Mononuclear cell (primary cell): ENCODE data around the gene C8A. TPM values are rescaled to one million over a fixed set of nuclear protein-coding genes. Genes with fewer than 3 reads are reported as not detected.

Experiments used
- H3K27me3 ChIP-seq: 2 replicates; pipeline ENCODE4 v1.6.0; 2011; ENCODE audit warnings: low read length, control low read depth; ENCODE audit not compliant: insufficient read depth
- H3K4me1 ChIP-seq: 2 replicates; pipeline ENCODE4 v1.5.1; 2011; ENCODE audit warnings: mild to moderate bottlenecking, low read length, control low read depth; ENCODE audit not compliant: insufficient read depth
- H3K4me3 ChIP-seq: 2 replicates; pipeline ENCODE4 v1.5.1; 2011; ENCODE audit warnings: mild to moderate bottlenecking, low read length, moderate library complexity
- H3K9me3 ChIP-seq: 2 replicates; pipeline ENCODE4 v1.5.1; 2011; ENCODE audit warnings: low read depth, mild to moderate bottlenecking, control low read depth, low read length
- total RNA-seq: library from RNA; depleted of rRNA; stranded (reverse); fragments of >200 nt; gene quantifications from one replicate; pipeline ENCODE4 v1.2.3, GENCODE V29; 2012

C8A gene
- total RNA-seq, 1 donor = not detected

DNA sequence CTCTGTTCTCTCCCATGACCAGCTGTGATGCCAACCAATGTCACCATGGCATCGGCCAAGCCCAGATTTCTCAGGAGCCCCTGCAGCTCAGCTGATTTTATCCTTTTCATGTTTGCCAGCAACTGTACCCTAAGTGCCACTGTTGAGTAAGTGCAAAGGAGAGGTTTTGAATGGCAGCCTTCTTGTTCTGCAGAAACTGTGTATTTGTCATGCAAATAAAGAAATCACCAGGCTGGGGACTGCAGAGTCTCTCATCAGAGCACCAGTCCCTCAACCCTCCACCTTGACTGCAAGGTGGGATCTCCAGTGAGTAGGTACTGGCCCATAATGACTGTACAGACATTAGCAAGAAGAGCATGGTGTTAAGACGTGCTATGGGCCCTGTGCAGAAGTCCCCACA is 84.6 kb downstream of the C8A start:
- no peak overlapping the region for H3K4me3 ChIP-seq
- H3K4me1 ChIP-seq = no peaks in the 10 kb centered on the region
- H3K9me3 ChIP-seq = no peaks in the 10 kb centered on the region
- H3K27me3 ChIP-seq = no peaks in the 10 kb centered on the region

DNA sequence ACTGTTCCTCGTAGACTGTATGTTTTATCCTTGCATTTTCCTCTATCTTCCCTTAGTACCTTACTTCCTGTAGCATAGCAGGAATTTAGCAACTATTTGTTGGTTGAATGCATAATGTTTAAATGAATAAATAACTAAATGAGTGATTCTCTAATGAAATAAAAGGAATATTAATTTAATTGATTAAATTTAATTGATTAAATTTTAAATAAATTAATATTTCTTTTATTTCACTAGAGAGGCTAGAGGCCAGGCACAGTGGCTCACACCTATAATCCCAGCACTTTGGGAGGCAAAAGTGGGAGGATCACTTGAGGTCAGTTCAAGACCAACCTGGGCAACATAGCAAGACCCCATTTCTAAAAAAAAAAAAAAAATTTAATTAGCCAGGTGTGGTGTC is 85.4 kb downstream of the C8A start:
- no peaks in the 10 kb centered on the region for H3K27me3 ChIP-seq
- no peak overlapping the region for H3K4me3 ChIP-seq
- H3K4me1 ChIP-seq = no peaks in the 10 kb centered on the region
- H3K9me3 ChIP-seq = no peaks in the 10 kb centered on the region

DNA sequence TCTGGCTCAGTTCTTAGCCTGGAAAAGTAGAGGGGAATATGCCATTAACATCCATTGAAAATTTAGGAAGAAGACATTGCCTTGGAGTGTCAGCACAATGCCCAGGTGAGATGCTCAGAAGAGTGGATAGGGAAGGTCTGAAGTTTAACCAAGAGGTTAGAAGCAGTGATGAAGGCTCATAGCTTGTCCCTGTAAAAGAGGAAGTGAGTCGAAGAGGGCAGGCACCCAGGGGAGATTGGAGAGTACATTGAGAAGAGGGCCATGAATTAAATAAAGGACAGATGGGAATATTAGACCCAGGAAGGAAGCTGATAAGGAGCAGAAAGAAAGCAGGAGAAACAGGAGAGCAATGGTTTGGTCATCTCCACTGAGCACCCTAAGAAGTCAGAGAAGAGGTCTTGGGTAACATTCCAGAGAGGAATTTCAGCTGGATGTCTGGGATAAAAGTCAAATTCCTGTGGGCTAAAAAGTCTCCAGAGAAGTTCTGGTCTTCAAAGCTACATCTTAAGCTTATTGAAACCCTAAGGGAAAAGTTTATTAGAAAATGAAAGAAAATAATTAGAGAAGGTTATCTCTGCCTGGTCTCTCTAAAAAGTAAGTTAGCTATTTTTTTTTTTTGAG is 93.9 kb downstream of the C8A start:
- no peaks in the 10 kb centered on the region for H3K9me3 ChIP-seq
- H3K27me3 ChIP-seq = no peaks in the 10 kb centered on the region
- H3K4me1 ChIP-seq = no peaks in the 10 kb centered on the region
- no peak overlapping the region for H3K4me3 ChIP-seq

DNA sequence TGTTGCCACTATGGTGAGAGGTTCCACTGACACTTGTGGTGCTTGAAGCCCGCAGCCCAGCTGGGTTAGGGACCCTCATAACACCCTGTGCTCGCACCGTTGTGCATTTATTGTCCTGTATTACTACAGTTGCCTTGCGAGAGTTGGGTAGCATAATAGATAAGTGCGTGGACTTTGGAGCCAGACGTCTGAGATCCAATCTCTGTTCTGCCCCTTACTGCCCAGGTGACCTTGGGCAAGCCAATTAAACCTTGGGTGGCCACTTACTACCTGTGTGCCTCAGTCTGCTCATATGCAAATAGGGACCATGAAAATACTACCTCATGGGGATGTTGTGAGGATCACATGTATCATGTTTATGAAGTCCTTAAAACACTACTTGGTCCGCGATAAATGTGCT is 97.9 kb downstream of the C8A start:
- Histone ChIP-seq H3K9me3 (no peaks in the 10 kb centered on the region), H3K4me1 (no peaks in the 10 kb centered on the region)

GRCh38 chr1:56953386-56953785 is 98.8 kb downstream of the C8A start:
- Histone ChIP-seq H3K4me1 (no peaks in the 10 kb centered on the region), H3K27me3 (no peaks in the 10 kb centered on the region), H3K4me3 (no peak overlapping the region), H3K9me3 (no peaks in the 10 kb centered on the region)

More for the DNA sequence above, 97.9 kb downstream of the C8A start:
- H3K27me3 ChIP-seq = no peaks in the 10 kb centered on the region
- H3K4me3 ChIP-seq = no peak overlapping the region

DNA sequence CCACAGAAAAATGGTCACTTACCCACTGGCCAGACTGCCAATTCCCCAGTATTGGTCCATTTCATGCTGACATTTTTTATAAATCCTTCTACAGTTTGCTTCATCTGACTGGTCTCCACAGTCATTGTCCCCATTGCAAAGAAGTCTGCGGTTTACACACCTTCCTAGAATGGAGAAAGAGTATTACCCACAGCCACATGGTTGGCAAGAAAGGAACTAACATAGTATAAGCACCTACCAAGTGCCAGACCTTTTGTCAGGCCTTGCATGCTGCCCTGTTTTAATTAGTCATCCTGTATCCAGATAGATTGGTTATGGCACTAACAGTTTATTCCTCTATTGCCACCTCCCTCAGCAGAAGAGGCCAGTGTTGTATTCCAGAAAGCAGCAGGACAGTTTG is 100.1 kb downstream of the C8A start:
- H3K27me3 ChIP-seq = no peaks in the 10 kb centered on the region
- no peaks in the 10 kb centered on the region for H3K9me3 ChIP-seq
- H3K4me1 ChIP-seq = no peaks in the 10 kb centered on the region
- H3K4me3 ChIP-seq = no peak overlapping the region

GRCh38 chr1:56957931-56958330 is 103.3 kb downstream of the C8A start:
- H3K9me3 ChIP-seq = no peaks in the 10 kb centered on the region
- H3K4me3 ChIP-seq = no peak overlapping the region
- no peaks in the 10 kb centered on the region for H3K4me1 ChIP-seq
- no peaks in the 10 kb centered on the region for H3K27me3 ChIP-seq

GRCh38 chr1:56958526-56958925 is 103.9 kb downstream of the C8A start:
- Histone ChIP-seq H3K4me3 (no peak overlapping the region), H3K4me1 (no peaks in the 10 kb centered on the region), H3K27me3 (no peaks in the 10 kb centered on the region), H3K9me3 (no peaks in the 10 kb centered on the region)

- Histone ChIP-seq H3K9me3 (no peaks in the 10 kb centered on the region), H3K4me3 (no peak overlapping the region), H3K4me1 (no peaks in the 10 kb centered on the region), H3K27me3 (no peaks in the 10 kb centered on the region)
Observed at GRCh38 chr1:56961426-56961825, 106.8 kb downstream of the C8A start.

- Histone ChIP-seq H3K4me3 (no peak overlapping the region), H3K27me3 (no peaks in the 10 kb centered on the region), H3K4me1 (no peaks in the 10 kb centered on the region), H3K9me3 (no peaks in the 10 kb centered on the region)
Observed at GRCh38 chr1:56963667-56964066, 109.1 kb downstream of the C8A start.

GRCh38 chr1:56964349-56965017 is 109.9 kb downstream of the C8A start:
- Histone ChIP-seq H3K27me3 (no peaks in the 10 kb centered on the region), H3K4me1 (no peaks in the 10 kb centered on the region), H3K4me3 (no peak overlapping the region), H3K9me3 (no peaks in the 10 kb centered on the region)

DNA sequence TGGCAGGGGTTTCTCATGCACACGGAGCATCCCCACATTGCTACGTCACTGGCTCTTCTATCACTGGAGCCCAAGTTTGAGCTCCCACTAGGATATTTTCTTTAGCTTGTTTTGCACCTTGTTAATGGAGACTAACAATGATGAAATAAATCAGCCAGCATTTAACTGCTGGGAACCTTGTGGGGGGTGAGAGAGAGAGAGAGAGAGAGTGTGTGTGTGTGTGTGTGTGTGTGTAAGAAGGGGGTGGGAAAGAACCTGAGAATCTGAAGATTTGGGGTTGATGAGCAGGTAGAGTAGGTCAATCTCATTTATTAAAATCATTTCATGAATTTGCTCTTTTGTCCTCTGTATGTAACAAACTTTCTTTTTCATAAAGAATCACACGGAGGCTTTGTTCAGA is 110.6 kb downstream of the C8A start:
- Histone ChIP-seq H3K27me3 (no peaks in the 10 kb centered on the region), H3K9me3 (no peaks in the 10 kb centered on the region), H3K4me3 (no peak overlapping the region), H3K4me1 (no peaks in the 10 kb centered on the region)

DNA sequence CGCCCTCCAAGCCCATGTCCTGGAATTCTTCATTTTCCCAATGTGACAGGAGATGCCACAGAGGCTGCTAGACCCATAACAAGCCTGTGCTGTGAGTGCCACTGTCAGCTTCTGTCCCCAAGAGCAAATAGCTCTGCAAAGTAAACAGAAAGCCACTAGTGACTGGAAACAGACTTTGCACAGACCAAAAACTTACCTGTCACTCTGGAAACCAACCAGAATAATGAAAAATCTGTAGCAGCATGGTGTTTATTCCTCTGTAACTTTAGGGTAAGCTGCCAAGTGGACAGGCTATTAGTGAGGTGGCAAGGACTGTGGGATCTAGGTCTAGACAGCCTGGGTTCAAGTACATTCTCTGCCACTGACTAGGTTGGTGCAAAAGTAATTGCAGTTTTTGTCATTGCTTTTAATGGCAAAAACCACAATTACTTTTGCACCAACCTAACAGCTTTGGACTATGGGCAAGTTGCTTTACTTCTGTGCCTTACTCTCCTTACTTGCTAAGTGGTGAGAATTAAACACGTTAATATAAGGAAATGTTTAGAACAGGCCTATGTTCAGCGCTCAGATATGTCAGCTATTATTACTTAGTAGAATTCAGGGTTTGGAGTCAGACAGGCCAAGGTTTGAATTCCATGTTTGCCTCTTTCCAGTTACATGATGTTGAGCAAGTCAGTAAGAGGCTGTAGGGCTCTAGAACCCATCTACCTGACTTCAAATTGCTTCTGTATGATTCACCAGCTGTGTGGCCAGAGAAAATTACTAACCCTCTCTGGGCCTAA is 111.5 kb downstream of the C8A start, which contains the start of gene C8B:
C8B (minus strand) TSS at position 100 of the 782 bp plus-strand sequence; CDS start at position 33, 67 bp downstream.
- H3K4me1 ChIP-seq = no peaks in the 10 kb centered on the region
- no peak within 1 kb of the TSS for H3K4me3 ChIP-seq
- H3K9me3 ChIP-seq = no peaks in the 10 kb centered on the region
- H3K27me3 ChIP-seq = no peaks in the 10 kb centered on the region

GRCh38 chr1:56966698-56966999 is 112.1 kb downstream of the C8A start:
- no peaks in the 10 kb centered on the region for H3K27me3 ChIP-seq
- H3K9me3 ChIP-seq = no peaks in the 10 kb centered on the region
- H3K4me1 ChIP-seq = no peaks in the 10 kb centered on the region
- H3K4me3 ChIP-seq = no peak overlapping the region

GRCh38 chr1:56967355-56967754 is 112.8 kb downstream of the C8A start:
- H3K27me3 ChIP-seq = no peaks in the 10 kb centered on the region
- no peak overlapping the region for H3K4me3 ChIP-seq
- no peaks in the 10 kb centered on the region for H3K4me1 ChIP-seq
- H3K9me3 ChIP-seq = no peaks in the 10 kb centered on the region
